Glomerular endothelial cell (primary cell): Measurements from ENCODE around the gene POLR1G. TPM values are rescaled to one million over a fixed set of nuclear protein-coding genes. Genes with fewer than 3 reads are reported as not detected.

Experiments used
- DNase-seq: peaks from one replicate; pipeline ENCODE4 v3.0.0-alpha.2; 2011; ENCODE audit warnings: low read depth, low spot score; ENCODE audit errors: extremely low read depth
- total RNA-seq: library from RNA; depleted of rRNA; stranded (reverse); fragments of >200 nt; gene quantifications from 2 replicates; pipeline ENCODE4 v1.2.3, GENCODE V29; 2015

The POLR1G gene
- total RNA-seq, 1 donor from 2014 or later, result 12.7 TPM

- DNase-seq, result peak; percentile 48
These were observed 37.2 kb downstream of the POLR1G start for GRCh38 chr19:45443462-45444317.

GRCh38 chr19:45444318-45445041, 38.0 kb downstream of the POLR1G start:
- no peak for DNase-seq

GRCh38 chr19:45445139-45445538, 38.7 kb downstream of the POLR1G start:
- DNase-seq, result no peak

- DNase-seq, result no peak
These were observed 39.9 kb downstream of the POLR1G start for GRCh38 chr19:45446295-45446694.

- no peak for DNase-seq
These were observed 40.5 kb downstream of the POLR1G start for GRCh38 chr19:45446944-45447343.

- no peak for DNase-seq
These were observed 41.9 kb downstream of the POLR1G start for GRCh38 chr19:45448425-45448756.

- DNase-seq, result no peak
These were observed 42.4 kb downstream of the POLR1G start for GRCh38 chr19:45448887-45449299.

GRCh38 chr19:45450012-45450333, 43.5 kb downstream of the POLR1G start:
- no peak for DNase-seq

GRCh38 chr19:45451131-45451849, 44.8 kb downstream of the POLR1G start:
- no peak for DNase-seq

GRCh38 chr19:45451850-45452387, 45.5 kb downstream of the POLR1G start:
- no peak for DNase-seq

- DNase-seq, result no peak
These were observed 49.5 kb downstream of the POLR1G start for GRCh38 chr19:45455707-45456499.

- no peak for DNase-seq
These were observed 50.0 kb downstream of the POLR1G start for GRCh38 chr19:45456500-45456815.

GRCh38 chr19:45457776-45458175, 51.3 kb downstream of the POLR1G start:
- no peak for DNase-seq

Other genes with a start within 250 kb of the POLR1G start
- gene NKPD1, start 245.7 kb upstream of the POLR1G start, total RNA-seq, result 0.29 TPM in 2 replicates
- 19.4 and 25.3 TPM in 2 replicates for gene TRAPPC6A, start 228.4 kb upstream of the POLR1G start, total RNA-seq
- 15.6 and 21.3 TPM in 2 replicates for gene BLOC1S3, start 227.9 kb upstream of the POLR1G start, total RNA-seq
- gene EXOC3L2, start 161.2 kb upstream of the POLR1G start, total RNA-seq, result 8.3 and 9.3 TPM in 2 replicates
- 32.3 and 36.6 TPM in 2 replicates for gene MARK4, start 155.4 kb upstream of the POLR1G start, total RNA-seq
- gene CKM, start 83.8 kb upstream of the POLR1G start, total RNA-seq, result not detected in 2 replicates
- gene KLC3, start 65.9 kb upstream of the POLR1G start, total RNA-seq, result not detected in 2 replicates
- gene ERCC2, start 36.1 kb upstream of the POLR1G start, total RNA-seq, result 41.9 and 51.5 TPM in 2 replicates
- 16.2 and 44.6 TPM in 2 replicates for gene PPP1R13L, start 1.6 kb upstream of the POLR1G start, total RNA-seq
- gene ERCC1, start 17.3 kb downstream of the POLR1G start, total RNA-seq, result 96.3 and 120 TPM in 2 replicates
- gene FOSB, start 61.4 kb downstream of the POLR1G start, total RNA-seq, result 4.8 and 26.4 TPM in 2 replicates
- gene RTN2, start 90.4 kb downstream of the POLR1G start, total RNA-seq, result 13.4 and 17.7 TPM in 2 replicates
- 1.1 TPM in 1 of 2 replicates, not detected in the other for gene PPM1N, start 91.8 kb downstream of the POLR1G start, total RNA-seq
- 205 and 224 TPM in 2 replicates for gene VASP, start 100.8 kb downstream of the POLR1G start, total RNA-seq
- 14.9 and 16.6 TPM in 2 replicates for gene OPA3, start 178.2 kb downstream of the POLR1G start, total RNA-seq
- 12.6 and 14.8 TPM in 2 replicates for gene GPR4, start 195.6 kb downstream of the POLR1G start, total RNA-seq
- 19.3 and 26.6 TPM in 2 replicates for gene EML2, start 232.8 kb downstream of the POLR1G start, total RNA-seq